NK-92 (cell line): ENCODE results near the gene RRM1.
"Not testable (repeated sequence)": the region's sequence is repeated elsewhere in the genome, so short reads cannot be mapped to it uniquely, and the experiment has no call there.

Source experiments
- DNase-seq: peaks from one replicate; lab custom pipeline; 2025; ENCODE audit not compliant: unreplicated experiment; lab: John Stamatoyannopoulos, UW

The RRM1 gene

DNA sequence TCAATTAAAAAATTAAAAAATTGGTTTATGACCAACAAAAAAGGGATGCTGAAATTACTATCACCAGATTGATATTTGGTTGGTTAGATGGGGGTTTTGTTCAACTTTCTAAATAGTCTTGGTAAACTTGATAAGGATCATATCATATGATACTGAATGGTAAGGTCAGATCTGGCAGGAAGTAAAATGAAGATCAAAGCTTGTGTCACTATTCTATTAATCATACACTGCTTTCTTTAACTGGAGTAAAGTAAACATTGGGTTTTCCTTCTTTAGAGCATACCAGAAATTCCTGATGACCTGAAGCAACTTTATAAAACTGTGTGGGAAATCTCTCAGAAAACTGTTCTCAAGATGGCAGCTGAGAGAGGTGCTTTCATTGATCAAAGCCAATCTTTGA lies 40.2 kb downstream of the RRM1 start:
- DNase-seq, result no peak

DNA sequence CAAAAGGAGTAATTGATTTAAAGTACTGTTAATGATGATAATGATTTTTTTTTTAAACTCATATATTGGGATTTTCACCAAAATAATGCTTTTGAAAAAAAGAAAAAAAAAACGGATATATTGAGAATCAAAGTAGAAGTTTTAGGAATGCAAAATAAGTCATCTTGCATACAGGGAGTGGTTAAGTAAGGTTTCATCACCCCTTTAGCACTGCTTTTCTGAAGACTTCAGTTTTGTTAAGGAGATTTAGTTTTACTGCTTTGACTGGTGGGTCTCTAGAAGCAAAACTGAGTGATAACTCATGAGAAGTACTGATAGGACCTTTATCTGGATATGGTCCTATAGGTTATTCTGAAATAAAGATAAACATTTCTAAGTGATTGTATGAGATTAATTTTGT lies 43.9 kb downstream of the RRM1 start:
- DNase-seq, result no peak

DNA sequence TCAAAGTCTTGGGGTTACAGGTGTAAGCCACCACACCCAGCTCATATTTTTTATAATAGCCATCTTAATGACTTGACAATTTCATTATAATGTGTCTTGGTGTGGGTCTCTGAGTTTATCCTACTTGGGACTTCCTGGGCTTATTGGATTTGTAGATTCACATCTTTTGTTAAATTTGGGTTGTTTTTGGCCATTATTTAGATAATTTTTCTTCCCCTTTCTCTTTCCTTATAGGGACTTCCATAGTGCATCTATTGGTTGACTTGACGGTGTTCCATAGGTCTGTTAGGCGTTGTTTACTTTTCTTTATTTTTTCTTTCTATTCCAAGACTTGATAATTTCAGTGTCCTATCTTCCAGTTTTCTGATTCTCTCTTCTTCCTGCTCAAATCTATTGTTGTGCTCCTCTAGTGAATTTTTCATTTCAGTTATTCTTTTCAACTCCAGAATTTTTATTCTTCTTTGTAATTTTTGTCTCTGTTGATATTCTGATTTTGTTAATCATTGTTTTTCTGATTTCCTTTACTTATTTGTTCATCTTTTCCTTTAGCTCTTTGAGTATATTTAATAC lies 45.6 kb downstream of the RRM1 start:
- no peak for DNase-seq

DNA sequence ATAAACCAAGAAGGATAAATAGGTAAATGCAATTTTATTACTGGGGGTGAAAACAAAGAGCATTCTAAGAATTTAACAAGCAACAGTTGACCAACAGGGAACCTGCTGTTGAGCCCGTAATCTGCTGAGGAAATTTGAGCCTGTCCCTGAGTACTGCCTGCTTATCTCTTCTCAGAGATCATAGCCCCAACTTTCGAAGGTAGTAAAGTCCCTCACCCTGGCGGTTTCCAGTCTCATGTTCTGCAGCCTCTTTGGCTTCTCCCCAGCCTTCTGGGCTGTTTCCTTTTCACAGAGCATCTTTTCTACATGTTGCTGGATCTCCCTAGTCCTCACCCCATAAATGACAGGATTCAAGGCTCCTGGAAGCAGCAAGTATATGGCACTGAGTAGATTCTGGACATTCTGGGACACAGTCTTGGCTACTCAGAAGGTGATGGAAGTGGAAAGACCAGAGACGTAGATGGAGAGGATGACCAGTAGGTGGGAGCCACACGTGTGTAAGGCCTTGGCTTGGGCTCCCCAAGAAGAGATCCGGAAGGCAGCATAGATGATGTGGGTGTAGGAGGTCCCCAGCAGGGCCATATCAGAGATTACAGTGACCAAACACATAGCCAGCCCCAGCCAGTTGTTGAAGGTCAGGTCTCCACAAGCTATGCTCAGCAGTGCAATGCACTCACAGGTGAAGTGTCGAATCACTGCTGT lies 51.6 kb downstream of the RRM1 start:
- DNase-seq, result no peak

DNA sequence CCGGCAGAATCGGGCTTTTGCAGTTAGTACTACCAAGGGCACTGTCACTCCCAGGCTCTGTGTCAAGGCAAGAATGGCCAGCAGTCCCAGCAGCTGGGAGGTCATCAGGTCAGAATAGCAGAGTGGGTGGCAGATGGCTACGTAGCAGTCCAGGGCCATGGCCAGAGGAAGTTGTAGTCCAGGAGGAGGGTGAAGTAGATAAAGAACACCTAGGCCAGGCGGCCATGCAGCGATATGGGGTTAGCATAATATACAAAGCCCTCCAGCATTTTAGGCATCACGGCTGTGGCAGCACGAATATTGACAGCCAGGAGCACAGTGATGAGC lies 52.1 kb downstream of the RRM1 start:
- DNase-seq, result no peak

DNA sequence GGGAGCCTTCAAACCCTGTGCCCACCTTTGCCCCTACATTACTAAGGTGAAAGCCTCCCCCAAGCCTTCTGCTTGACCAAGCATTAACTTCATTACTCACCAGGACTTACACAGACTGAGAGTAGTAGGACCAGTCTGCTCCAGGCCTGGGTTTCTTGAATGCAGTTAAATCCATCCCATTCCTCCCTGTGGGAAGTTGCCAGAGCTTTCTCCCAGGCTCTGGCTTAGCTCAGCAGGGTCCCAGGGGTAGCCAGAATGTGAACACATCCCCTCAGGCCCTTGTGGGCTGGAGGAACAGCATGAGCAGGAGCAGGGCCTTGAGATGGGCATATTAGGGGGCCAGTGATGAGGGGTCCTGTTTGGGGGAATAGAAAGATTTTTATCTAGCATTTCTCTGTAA lies 59.9 kb downstream of the RRM1 start:
- no peak for DNase-seq

DNA sequence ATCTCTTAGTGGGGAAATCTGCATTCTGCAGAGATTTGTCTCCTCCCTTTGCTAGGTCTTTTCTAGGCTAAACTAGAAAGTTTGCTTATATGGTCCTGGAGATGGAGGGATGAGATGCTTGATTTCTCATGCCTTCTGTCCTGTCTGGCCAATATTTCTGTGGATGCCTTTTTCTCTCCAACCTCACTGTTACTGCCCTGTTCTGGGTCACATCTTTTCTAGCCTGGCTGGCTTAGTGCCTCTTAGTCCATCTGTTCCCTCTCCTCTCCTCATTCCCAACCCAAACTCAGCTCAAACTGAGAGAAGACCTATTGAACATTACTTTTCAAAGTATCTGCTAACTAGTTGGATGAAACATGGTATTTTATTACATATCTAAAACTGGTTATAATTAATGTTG lies 62.0 kb downstream of the RRM1 start:
- no peak for DNase-seq

DNA sequence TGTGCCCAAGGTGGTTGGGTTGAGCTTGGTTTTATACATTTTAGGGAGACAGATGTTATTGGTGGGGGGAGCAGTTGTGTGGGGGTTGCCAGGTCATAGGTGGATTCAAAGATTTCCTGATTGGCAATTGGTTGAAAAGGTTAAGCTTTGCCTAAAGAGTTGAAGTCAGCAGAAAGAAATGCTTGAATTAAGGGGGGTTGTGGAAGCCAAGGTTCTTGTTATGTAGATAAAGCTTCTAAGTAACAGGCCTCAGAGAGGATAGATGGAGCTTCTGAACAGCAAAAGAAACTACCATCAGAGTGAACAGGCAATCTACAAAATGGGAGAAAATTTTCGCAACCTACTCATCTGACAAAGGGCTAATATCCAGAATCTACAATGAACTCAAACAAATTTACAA lies 64.2 kb downstream of the RRM1 start:
- DNase-seq, result not testable (repeated sequence)

DNA sequence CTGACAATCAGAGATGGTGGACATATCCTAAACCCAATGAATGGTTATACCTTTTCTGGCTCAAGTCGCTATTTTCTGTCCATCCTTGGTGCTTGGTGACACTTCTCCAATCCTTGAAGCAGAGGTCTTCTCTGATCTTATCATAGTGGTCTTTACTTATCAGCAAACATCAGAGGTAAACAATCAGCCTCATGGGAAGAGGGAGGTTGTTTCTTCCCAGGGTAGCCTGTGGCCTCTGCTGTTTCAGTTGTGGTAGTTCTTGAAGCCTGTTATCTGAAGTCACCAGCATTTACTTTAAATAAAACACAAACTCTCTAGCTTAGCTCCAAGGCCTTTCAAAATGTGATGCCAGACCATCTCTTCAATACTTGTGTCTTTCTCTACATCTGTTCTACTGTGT lies 66.7 kb downstream of the RRM1 start:
- no peak for DNase-seq

DNA sequence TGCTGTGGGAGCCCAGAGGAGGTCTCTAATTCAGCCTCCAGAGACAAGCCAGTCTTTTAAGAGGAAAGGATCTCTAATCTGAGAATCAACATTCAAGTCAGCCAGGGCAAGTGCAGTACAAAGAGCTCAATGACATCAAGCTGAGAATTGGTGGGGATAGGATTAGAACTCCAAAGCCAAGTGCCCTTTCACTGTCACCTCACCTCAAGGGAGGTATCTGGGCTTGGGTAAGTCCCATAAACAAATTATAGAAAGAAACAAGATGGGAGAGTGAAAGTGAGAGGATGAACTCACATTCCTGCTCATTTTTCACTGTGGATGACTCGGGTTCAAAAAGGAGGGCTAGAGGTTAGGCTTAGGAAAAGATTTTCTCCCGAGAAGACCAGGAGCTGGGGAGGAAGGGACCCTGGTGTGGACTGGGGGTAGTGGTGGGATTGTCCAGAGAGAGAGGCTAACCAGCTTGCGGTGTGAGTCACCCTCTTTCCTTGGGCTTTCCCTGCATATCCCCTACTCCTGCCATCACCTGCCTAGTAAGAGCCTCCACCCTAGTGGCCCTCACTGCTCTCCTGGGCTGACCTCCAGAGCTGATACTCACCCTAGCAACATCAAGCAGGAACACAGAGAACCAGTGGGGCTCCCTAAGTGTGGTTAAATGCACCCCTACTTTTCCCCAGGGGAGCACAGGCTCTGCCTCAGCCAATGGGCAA lies 70.4 kb downstream of the RRM1 start:
- DNase-seq, result no peak

DNA sequence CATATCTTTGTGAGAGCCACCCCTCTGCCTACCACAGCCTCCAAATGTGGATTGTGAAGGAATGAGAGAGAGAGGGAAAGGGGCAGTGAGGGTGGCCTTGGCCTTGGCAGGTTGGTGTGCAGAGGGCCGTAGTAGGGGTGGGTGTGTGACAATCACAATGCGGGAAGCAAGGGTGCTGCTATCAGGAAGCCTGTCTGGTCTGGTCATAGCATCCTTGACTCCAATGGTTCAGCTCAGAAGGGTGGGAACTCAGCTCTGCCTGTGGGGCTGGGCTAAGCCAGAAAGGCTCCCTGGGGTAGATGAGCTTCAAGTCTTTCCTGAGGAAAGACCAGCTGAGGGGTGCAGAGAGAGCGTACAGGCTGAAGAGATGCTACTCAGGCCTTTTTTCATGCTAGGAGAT lies 72.7 kb downstream of the RRM1 start:
- no peak for DNase-seq

DNA sequence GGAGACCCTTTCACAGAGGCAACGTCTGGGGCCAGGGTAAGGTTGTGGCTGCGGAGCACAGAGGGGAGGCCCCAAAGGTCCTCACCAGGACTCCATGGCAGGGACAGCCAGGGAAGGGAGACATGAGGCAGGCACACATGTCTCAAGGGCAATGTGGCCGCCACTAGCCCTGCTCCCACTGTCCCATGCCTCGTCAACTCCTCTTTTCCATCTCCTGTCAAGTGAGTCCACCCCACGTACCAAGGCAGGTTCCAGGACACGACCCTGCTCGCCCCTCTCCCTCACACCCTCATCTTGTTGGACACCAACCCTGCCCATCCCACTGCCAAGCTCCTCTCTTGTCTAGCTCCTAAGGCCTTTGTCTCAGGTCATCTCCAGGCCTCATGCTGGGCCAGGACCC lies 73.2 kb downstream of the RRM1 start:
- DNase-seq, result no peak

DNA sequence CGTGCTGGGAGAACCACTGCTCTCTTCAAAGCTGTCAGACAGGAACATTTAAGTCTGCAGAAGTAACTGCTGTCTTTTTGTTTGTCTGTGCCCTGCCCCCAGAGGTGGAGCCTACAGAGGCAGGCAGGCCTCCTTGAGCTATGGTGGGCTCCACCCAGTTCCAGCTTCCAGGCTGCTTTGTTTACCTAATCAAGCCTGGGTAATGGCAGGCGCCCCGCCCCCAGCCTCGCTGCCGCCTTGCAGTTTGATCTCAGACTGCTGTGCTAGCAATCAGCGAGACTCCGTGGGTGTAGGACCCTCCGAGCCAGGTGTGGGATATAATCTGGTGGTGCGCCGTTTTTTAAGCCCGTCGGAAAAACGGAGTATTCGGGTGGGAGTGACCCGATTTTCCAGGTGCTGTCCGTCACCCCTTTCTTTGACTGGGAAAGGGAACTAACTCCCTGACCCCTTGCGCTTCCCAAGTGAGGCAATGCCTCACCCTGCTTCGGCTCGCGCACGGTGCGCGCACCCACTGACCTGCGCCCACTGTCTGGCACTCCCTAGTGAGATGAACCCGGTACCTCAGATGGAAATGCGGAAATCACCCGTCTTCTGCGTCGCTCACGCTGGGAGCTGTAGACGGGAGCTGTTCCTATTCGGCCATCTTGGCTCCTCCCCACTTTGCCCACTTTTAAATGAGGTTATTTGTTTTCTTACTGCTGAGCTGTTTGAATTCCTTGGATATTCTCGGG lies 81.2 kb downstream of the RRM1 start:
- DNase-seq, result not testable (repeated sequence)

DNA sequence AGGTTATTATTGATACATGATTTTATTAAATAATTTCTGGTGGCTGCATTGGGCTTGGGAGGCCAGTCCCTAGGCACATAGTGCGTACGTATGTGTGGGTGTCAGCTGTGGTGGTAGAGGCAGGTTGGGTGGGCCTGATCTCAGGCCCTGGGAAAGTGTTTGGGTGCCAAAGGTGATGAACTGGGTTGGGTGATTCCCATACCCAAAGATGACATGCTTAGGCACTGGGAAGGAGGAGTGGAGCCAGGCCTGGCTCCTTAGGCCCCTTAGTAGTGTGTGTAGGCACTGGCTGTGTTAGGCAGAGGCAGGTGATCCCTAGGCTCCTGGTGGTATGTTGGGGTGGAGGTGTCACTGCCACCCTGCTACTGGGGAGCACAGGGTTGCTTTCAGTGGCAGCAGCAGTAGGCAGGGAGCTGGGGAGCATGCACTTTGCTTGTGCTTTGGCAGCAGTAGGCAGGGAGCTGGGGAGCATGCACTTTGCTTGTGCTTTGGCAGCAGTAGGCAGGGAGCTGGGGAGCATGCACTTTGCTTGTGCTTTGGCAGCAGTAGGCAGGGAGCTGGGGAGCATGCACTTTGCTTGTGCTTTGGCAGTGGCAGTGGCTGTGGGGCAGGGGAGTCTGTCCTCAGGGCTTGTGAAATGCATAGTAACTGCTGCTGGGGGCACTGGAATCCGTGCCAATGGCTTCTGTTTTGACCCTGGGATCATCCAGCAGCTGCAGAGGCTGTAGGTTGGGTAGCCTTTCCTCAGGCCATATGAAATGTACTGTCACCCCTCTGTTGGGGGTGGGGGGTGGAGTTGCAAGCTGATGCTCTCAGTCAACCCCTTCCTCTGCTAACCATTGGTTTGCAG lies 84.4 kb downstream of the RRM1 start:
- DNase-seq, result no peak

DNA sequence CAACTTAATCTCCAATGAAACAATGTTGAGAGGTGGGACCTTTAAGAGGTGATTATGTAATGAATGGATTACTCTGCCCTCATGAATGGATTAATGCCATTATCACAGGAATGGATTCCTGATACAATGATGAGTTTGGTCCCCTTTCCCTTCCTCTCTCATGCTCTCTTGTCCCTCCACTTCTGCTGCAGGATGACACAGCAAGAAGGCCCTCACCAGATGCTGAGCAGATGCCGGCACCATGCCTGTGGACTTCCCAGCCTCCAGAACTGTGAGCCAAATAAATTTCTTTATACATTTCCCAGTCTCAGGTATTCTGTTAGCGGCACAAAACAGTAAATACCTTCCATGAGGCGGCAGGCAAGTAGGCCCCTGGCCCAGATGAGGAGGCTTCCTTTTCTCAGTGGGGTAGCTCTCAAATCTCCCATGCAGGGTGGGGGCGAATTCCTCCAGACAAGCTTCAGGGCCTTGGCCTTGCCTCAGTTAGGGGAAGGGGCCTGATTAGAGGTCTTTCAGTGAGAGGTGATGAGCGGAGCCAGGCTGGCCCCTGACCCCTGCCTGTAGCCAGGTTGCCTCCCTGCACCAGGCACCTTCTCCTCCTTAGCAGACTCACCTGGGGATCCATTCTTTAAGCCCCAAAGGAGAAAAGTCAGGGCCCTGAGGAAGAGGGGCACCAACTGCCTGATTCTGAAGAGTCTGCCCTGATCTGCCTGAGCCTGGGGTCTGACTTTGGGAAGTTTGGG lies 86.0 kb downstream of the RRM1 start:
- DNase-seq, result no peak

DNA sequence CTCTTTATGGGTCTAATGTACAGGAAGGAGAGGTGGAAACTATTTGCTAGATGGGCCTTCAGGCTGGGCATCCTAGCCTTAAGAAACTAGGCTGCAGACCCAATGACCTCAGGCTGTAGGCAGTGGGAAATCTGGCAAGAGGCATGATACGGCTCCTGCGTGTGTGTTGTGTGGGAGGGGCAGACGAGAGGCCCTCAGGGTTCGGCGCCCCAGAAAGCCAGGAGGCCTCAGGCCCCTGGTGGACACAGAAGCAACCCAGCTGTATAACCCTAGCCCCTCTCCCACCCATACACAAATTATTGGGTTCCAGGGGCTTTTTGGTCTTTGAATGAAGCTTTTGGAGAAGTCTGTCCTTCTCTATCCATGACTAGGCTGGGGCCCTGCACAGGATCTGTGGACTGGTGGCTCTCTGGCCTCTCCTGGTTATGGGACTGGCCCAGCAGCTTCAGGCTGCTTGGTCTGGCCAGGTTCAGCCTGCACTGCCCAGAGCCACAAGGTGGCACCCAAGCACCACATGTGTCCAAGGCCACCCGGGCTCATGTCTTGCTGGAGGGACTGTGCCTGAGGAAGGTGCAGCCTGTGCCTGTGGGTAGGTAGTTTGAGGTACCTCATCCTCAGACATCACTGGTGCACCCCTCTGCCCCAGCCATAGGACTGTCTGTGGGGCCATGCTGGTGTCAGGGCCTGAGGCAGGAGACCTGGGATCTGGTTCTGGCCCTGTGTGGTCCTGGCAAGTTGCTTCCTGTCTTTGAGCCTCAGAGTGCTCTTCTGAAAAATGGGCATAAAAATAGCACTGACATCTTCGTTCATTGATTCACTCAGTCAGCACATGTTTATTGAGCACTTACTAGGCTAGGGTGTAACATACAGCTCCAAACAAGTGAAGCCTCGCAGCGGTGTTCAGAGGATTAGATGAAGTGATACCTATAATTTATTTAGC lies 87.5 kb downstream of the RRM1 start:
- no peak for DNase-seq

DNA sequence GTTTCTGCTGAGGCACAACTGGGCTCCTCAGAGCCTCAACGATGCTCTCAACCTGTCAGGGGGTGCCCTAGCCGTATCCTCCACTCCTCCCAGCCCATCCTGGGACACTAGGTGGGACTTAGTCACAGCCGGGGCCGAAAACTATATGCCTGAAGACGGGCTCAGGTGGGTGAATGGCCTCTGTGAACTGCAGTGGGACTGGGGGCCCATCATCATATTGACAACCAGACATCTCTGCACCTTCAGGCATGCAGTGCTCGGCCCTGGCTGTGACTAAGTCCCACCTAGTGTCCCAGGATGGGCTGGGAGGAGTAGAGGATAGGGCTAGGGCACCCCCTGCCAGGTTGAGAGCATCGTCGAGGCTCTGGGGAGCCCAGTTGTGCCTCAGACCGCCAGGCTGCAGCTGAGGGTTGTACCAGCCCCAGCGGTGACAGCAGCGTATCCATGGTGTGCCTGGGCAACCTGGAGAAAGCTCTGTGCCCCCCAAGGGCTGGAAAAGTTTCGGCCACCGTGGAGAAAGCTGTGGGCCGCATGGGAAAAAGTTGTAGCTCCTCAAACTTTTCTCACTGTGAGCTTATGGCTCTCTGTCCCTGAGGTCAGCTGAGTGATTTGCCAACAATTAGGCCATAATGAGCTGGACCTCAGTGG lies 88.9 kb downstream of the RRM1 start:
- DNase-seq, result no peak

DNA sequence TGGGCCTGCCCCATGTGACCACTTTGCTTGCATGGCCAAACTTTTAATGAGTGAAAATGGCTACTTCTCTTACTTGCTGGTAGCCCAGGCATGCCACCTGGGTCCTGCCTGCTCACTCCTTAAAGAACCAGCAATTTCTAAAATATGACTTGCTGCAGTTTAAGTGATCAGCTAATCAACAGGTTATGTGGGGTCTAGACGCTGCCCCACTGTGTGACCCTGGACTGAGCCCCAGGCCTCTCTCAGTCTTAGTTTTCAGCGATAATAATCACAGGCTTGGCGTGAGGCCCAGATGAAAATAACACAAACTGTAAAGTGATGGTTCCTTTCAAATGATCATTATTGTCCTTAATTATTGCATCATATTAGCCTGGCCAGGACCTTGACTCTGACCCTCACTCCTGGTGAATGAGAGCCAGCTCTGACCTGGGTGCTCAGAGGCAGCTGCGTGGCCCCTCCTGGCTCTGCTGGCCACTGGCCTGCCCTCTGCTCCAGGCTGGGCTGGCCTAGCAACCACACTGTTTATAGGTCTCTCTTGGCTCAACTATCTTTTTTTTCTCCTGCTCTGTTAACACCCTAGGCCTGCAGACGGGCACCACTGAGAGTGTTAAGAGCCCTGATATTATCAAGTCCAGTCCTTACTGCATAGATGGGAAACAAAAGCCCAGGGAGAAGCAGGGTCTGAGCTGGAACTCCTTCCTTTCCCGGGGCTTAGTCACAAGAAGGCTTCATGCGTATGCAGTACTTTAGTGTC lies 89.7 kb downstream of the RRM1 start:
- DNase-seq, result no peak
